WERI-Rb-1 (cell line): ENCODE data around the gene TRIM33.
"Not testable (repeated sequence)": the region's sequence is repeated elsewhere in the genome, so short reads cannot be mapped to it uniquely, and the experiment has no call there.

Experiments used
- DNase-seq: peaks from one replicate; pipeline ENCODE4 v3.0.0-alpha.2; 2020
- H3K27ac ChIP-seq: fragments of 250-450 bp; sonication (Bioruptor Pico); 2 replicates; pipeline ENCODE4 v1.5.1; 2020; ENCODE audit warnings: mild to moderate bottlenecking, moderate library complexity
- H3K27me3 ChIP-seq: fragments of 250-450 bp; sonication (Bioruptor Pico); 2 replicates; pipeline ENCODE4 v1.5.1; 2021; ENCODE audit warnings: mild to moderate bottlenecking, low read depth, moderate library complexity; ENCODE audit not compliant: insufficient read depth, severe bottlenecking
- H3K36me3 ChIP-seq: fragments of 250-450 bp; sonication (Bioruptor Pico); 2 replicates; pipeline ENCODE4 v1.5.1; 2020; ENCODE audit warnings: mild to moderate bottlenecking, moderate library complexity
- H3K4me3 ChIP-seq: 2 replicates; pipeline ENCODE4 v1.5.1; 2011; ENCODE audit warnings: low read depth, mild to moderate bottlenecking, control low read depth, low read length
- H3K9me3 ChIP-seq: fragments of 250-450 bp; sonication (Bioruptor Pico); 2 replicates; pipeline ENCODE4 v1.5.1; 2021; ENCODE audit warnings: mild to moderate bottlenecking, moderate library complexity; ENCODE audit not compliant: severe bottlenecking
- TF ChIP-seq, protein P1 (sequence below): IDR thresholded peaks from 2 replicates; pipeline ENCODE4 v1.5.1; 2011; ENCODE audit warnings: low read depth, mild to moderate bottlenecking, control low read depth, inconsistent platforms, low read length

Gene TRIM33

DNA sequence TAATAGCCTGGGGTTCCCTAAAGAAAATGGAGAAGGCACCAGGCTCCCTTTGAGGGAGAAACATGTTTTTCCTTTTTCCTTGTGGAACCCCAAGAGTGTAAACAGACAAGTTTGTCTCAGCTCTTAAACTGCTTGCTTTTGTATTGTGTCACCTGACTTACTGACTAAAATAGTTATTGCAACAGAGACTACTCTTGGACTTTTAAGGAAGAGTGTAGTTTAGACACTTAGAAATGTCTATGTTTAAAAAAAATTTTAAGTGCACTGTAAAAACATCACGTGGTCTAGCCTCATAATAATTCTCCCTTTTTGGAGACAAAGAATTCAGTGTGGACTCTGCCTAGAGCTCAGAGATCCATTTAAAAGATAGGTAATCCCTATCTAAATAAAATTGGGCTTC lies 141.1 kb downstream of the TRIM33 start:
- no peaks in the 10 kb centered on the region for H3K36me3 ChIP-seq
- TF ChIP-seq, protein P1, sequence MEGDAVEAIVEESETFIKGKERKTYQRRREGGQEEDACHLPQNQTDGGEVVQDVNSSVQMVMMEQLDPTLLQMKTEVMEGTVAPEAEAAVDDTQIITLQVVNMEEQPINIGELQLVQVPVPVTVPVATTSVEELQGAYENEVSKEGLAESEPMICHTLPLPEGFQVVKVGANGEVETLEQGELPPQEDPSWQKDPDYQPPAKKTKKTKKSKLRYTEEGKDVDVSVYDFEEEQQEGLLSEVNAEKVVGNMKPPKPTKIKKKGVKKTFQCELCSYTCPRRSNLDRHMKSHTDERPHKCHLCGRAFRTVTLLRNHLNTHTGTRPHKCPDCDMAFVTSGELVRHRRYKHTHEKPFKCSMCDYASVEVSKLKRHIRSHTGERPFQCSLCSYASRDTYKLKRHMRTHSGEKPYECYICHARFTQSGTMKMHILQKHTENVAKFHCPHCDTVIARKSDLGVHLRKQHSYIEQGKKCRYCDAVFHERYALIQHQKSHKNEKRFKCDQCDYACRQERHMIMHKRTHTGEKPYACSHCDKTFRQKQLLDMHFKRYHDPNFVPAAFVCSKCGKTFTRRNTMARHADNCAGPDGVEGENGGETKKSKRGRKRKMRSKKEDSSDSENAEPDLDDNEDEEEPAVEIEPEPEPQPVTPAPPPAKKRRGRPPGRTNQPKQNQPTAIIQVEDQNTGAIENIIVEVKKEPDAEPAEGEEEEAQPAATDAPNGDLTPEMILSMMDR, result no peak
- H3K27me3 ChIP-seq, result no peaks in the 10 kb centered on the region
- peaks cover 8% of the 10 kb centered on the region for H3K9me3 ChIP-seq
- no peak for DNase-seq
- H3K27ac ChIP-seq, result no peak overlapping the region
- H3K4me3 ChIP-seq, result no peak overlapping the region

DNA sequence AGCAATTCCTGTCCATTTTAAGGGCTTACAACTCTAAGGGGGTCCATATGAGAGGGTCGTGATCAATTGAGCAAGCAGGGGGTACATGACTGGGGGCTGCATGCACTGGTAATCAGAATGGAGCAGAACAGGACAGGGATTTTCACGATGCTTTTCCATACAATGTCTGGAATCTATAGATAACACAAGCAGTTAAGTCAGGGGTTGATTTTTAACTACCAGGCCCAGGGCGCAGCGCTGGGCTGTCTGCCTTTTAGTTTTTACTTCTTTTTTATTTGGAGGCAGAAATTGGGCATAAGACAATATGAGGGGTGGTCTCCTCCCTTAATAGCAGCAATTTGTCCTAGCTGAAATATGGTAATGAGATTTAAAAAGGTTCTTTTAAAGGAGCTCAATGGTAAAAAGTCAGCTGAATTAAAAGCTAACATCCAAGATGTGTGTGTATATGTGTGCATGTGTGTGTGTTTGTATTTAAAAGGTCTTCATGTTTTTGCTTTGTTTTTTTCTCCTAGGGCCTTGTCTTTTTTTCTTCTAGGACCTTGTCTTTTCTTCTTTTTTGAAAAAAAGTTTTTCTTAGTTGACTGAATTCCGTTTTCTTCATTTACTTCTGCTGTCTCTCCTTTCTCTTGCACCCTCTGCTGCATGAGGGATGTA lies 141.6 kb downstream of the TRIM33 start:
- H3K36me3 ChIP-seq, H3K9me3 ChIP-seq, H3K27me3 ChIP-seq, DNase-seq, H3K27ac ChIP-seq, H3K4me3 ChIP-seq: not testable (repeated sequence)

DNA sequence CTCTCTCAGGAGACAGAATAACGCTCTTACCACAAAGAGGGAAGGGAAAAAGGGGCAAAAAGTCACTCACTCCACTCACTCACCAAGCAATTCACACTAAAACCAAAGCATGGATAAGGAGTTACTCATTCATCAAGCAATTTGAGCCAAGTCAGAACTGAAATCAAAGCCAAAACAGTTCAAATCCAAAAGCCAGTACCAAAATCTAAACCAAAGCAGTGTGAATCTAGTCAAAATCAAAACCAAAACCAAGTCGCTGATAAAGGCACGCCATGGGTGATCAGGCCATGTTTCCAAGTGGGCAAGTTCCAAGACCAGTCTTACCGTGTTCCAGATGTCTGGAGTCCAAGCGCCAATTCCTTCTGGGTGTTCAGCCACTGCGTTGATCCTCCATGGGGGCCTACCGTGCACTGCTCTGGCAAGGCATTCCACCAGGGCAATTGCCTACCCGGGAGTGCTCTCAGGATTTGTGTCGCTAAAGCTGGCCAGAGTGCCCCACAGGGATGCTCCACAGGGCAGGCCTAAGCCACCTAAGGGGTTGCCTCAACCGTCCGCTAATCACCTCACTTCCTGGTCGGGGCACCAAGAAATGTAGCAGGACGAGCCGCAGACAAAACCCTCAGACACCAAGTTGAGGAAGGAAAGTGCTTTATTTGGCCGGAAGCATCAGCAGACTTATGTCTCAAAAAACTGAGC lies 142.3 kb downstream of the TRIM33 start:
- peaks cover 4% of the 10 kb centered on the region for H3K9me3 ChIP-seq

DNA sequence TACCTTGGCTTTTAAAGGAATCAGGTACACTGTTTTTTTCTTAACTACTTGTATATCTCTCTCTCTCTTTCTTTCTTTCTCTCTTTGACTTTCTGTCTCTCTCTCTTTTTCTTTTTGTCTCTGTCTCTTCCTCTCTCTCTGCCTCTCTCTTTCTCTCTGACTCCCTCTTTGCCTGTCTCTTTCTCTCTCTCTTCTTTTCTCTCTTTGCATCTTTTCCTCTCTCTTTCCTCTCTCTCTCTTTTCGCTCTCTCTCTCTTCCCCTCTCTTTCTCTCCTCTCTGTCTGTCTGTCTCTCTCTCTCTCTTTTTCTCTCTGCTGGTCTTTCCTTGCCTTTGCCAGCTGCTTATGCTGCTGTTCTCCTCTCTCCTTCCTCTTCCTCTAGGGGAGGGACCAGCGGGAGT lies 143.2 kb downstream of the TRIM33 start:
- Histone ChIP-seq H3K27ac (no peak overlapping the region), H3K9me3 (peaks cover 11% of the 10 kb centered on the region), H3K27me3 (no peaks in the 10 kb centered on the region), H3K36me3 (no peaks in the 10 kb centered on the region), H3K4me3 (no peak overlapping the region)
- TF ChIP-seq, protein P1, result no peak
- no peak for DNase-seq

More for the DNA sequence above, 142.3 kb downstream of the TRIM33 start:
- DNase-seq, result no peak
- Histone ChIP-seq H3K4me3 (no peak overlapping the region), H3K27me3 (no peaks in the 10 kb centered on the region), H3K27ac (no peak overlapping the region), H3K36me3 (no peaks in the 10 kb centered on the region)
- TF ChIP-seq, protein P1, result no peak

DNA sequence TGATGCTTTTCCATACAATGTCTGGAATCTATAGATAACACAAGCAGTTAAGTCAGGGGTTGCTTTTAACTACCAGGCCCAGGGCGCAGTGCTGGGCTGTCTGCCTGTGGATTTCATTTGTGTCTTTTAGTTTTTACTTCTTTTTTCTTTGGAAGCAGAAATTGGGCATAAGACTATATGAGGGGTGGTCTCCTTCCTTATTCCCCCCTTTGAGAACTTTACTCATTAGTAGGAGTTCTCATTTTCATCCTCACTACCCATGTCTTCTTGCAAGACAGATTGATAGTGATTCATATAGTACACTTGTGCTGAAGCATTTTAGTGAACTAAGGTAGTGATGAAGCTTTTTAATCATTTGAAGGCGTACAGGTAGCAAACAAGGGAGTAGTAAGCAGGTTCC lies 147.8 kb downstream of the TRIM33 start:
- not testable (repeated sequence) for H3K27ac ChIP-seq, H3K27me3 ChIP-seq, DNase-seq, H3K36me3 ChIP-seq, H3K4me3 ChIP-seq
- H3K9me3 ChIP-seq, result peaks cover 18% of the 10 kb centered on the region

DNA sequence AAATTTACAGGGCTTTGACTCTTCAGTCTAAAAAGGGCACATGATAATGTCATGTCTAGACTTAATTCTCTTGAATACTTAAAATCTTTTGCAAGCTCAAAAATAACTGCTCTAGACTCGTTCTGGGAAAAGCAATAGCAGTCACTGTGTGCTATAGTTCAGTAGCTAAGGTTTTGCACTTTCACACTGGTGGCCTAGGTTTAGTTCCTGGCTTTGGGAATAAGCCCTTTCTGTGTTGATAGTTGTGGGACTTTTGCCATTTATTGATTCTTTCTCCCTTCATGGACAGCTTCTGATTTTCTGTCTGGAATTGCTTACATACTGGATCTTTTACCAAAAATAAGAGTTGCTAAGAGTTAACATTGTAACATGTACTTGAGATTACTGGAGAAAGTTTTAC lies 151.2 kb downstream of the TRIM33 start:
- DNase-seq, result no peak
- H3K9me3 ChIP-seq, result peaks cover 18% of the 10 kb centered on the region
- H3K27me3 ChIP-seq, result no peaks in the 10 kb centered on the region
- no peak overlapping the region for H3K27ac ChIP-seq
- H3K4me3 ChIP-seq, result no peak overlapping the region
- H3K36me3 ChIP-seq, result no peaks in the 10 kb centered on the region
- TF ChIP-seq, protein P1, result no peak

DNA sequence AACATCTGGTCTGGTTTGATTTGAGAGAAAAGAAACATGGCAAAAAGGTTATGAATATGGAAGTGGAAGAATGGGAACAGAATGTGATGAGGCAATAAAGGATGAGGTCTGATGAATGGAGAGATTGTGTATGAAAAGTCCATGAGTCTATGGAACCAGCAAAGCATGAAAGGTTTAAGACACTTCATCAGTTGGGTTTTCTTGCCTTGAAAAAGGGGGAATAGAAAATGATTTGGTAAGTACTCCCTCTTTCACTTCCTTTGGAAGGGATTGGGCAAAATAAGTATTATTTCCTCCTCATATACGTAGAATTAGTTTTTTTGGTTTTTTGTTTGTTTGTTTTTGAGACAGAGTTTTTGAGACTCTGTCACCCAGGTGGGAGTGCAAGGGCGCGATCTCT lies 155.8 kb downstream of the TRIM33 start:
- no peak overlapping the region for H3K4me3 ChIP-seq
- no peaks in the 10 kb centered on the region for H3K27me3 ChIP-seq
- H3K9me3 ChIP-seq, result no peaks in the 10 kb centered on the region
- H3K36me3 ChIP-seq, result no peaks in the 10 kb centered on the region
- no peak for DNase-seq
- TF ChIP-seq, protein P1, result no peak
- no peak overlapping the region for H3K27ac ChIP-seq
